GM19397 (cell line): ENCODE data around the gene KCNMA1.

Source experiments
- ATAC-seq: cut with Tn5 transposase; IDR thresholded peaks from one replicate; pipeline ENCODE4 v1.9.1; 2021; ENCODE audit warnings: mild to moderate bottlenecking, moderate library complexity; ENCODE audit not compliant: unreplicated experiment

Gene KCNMA1

GRCh38 chr10:77635402-77636227, 2.0 kb downstream of the KCNMA1 start:
- ATAC-seq: no peak

- ATAC-seq: no peak
These were observed 2.7 kb downstream of the KCNMA1 start for GRCh38 chr10:77634939-77635338.

- ATAC-seq: no peak
These were observed 4.2 kb downstream of the KCNMA1 start for GRCh38 chr10:77633376-77633775.

GRCh38 chr10:77631241-77631640, 6.4 kb downstream of the KCNMA1 start:
- ATAC-seq: no peak

- no peak for ATAC-seq
These were observed 7.1 kb downstream of the KCNMA1 start for GRCh38 chr10:77630507-77630848.

GRCh38 chr10:77629775-77630506, 7.7 kb downstream of the KCNMA1 start:
- no peak for ATAC-seq

- ATAC-seq: no peak
These were observed 8.5 kb downstream of the KCNMA1 start for GRCh38 chr10:77628906-77629730.

GRCh38 chr10:77626266-77626935, 11.2 kb downstream of the KCNMA1 start:
- no peak for ATAC-seq

GRCh38 chr10:77625379-77625778, 12.2 kb downstream of the KCNMA1 start:
- ATAC-seq: no peak

- peak; percentile 57 for ATAC-seq
These were observed 14.7 kb downstream of the KCNMA1 start for GRCh38 chr10:77622889-77623291.

GRCh38 chr10:77620731-77621130, 16.9 kb downstream of the KCNMA1 start:
- ATAC-seq: no peak

GRCh38 chr10:77619964-77620703, 17.5 kb downstream of the KCNMA1 start:
- no peak for ATAC-seq

GRCh38 chr10:77618117-77618516, 19.5 kb downstream of the KCNMA1 start:
- ATAC-seq: no peak

GRCh38 chr10:77616766-77617165, 20.8 kb downstream of the KCNMA1 start:
- no peak for ATAC-seq

- no peak for ATAC-seq
These were observed 22.6 kb downstream of the KCNMA1 start for GRCh38 chr10:77614778-77615625.

- no peak for ATAC-seq
These were observed 24.0 kb downstream of the KCNMA1 start for GRCh38 chr10:77613476-77614130.

- no peak for ATAC-seq
These were observed 25.9 kb downstream of the KCNMA1 start for GRCh38 chr10:77611670-77612069.

GRCh38 chr10:77611221-77611620, 26.4 kb downstream of the KCNMA1 start:
- ATAC-seq: no peak

GRCh38 chr10:77609781-77610272, 27.8 kb downstream of the KCNMA1 start:
- no peak for ATAC-seq
